LHCN-M2 (cell line): ENCODE measurements around the gene MRLN. TPM values are rescaled to one million over a fixed set of nuclear protein-coding genes. Genes with fewer than 3 reads are reported as not detected.
"Not testable (repeated sequence)": the region's sequence is repeated elsewhere in the genome, so short reads cannot be mapped to it uniquely, and the experiment has no call there.

Experiments used
- DNase-seq: peaks from one replicate; pipeline ENCODE4 v3.0.0-alpha.2; 2012; ENCODE audit warnings: low read depth
- polyA plus RNA-seq: library from polyadenylated mRNA; unstranded; fragments of >200 nt; gene quantifications from one replicate; pipeline ENCODE4 v1.2.1, GENCODE V29; 2012; ENCODE audit warnings: missing spikeins
- total RNA-seq: library from RNA; depleted of rRNA; stranded (reverse); fragments of >200 nt; gene quantifications from 2 replicates; pipeline ENCODE4 v1.2.3, GENCODE V29; 2014; rRNA removed

Gene MRLN
- not detected in 2 replicates for total RNA-seq
- polyA plus RNA-seq, result not detected

- DNase-seq, result peak; percentile 54
Measured at GRCh38 chr10:59753267-59753666, at the start of gene MRLN. MRLN (minus strand) TSS chr10:59753455.

- no peak for DNase-seq
Measured at GRCh38 chr10:59801171-59801570, 47.9 kb upstream of the MRLN start.

GRCh38 chr10:59799421-59799820, 46.2 kb upstream of the MRLN start:
- DNase-seq, result peak; percentile 53

- DNase-seq, result peak; percentile 12
Measured at GRCh38 chr10:59793919-59794318, 40.7 kb upstream of the MRLN start.

GRCh38 chr10:59792812-59793211, 39.6 kb upstream of the MRLN start:
- DNase-seq, result no peak

GRCh38 chr10:59791601-59792000, 38.3 kb upstream of the MRLN start:
- DNase-seq, result no peak

- not testable (repeated sequence) for DNase-seq
Measured at GRCh38 chr10:59790080-59790479, 36.8 kb upstream of the MRLN start.

GRCh38 chr10:59788914-59789313, 35.7 kb upstream of the MRLN start:
- not testable (repeated sequence) for DNase-seq

GRCh38 chr10:59787032-59787431, 33.8 kb upstream of the MRLN start:
- DNase-seq, result not testable (repeated sequence)

- DNase-seq, result not testable (repeated sequence)
Measured at GRCh38 chr10:59785476-59785875, 32.2 kb upstream of the MRLN start.

GRCh38 chr10:59781511-59781910, 28.3 kb upstream of the MRLN start:
- no peak for DNase-seq

- DNase-seq, result peak; percentile 41
Measured at GRCh38 chr10:59779756-59780533, 26.7 kb upstream of the MRLN start.

- DNase-seq, result no peak
Measured at GRCh38 chr10:59774451-59774850, 21.2 kb upstream of the MRLN start.

- no peak for DNase-seq
Measured at GRCh38 chr10:59773088-59773487, 19.8 kb upstream of the MRLN start.

- DNase-seq, result no peak
Measured at GRCh38 chr10:59771162-59771807, 18.0 kb upstream of the MRLN start.

- no peak for DNase-seq
Measured at GRCh38 chr10:59770689-59771088, 17.4 kb upstream of the MRLN start.

GRCh38 chr10:59762505-59762904, 9.2 kb upstream of the MRLN start:
- DNase-seq, result no peak

- DNase-seq, result no peak
Measured at GRCh38 chr10:59757966-59758365, 4.7 kb upstream of the MRLN start.

- no peak for DNase-seq
Measured at GRCh38 chr10:59754951-59755350, 1.7 kb upstream of the MRLN start.

- no peak for DNase-seq
Measured at GRCh38 chr10:59752278-59752940, 846 bp downstream of the MRLN start.

- no peak for DNase-seq
Measured at GRCh38 chr10:59750155-59750945, 2.9 kb downstream of the MRLN start.

- no peak for DNase-seq
Measured at GRCh38 chr10:59748834-59749233, 4.4 kb downstream of the MRLN start.
